ENCODE measurements around the gene TIGD3.

DNA sequence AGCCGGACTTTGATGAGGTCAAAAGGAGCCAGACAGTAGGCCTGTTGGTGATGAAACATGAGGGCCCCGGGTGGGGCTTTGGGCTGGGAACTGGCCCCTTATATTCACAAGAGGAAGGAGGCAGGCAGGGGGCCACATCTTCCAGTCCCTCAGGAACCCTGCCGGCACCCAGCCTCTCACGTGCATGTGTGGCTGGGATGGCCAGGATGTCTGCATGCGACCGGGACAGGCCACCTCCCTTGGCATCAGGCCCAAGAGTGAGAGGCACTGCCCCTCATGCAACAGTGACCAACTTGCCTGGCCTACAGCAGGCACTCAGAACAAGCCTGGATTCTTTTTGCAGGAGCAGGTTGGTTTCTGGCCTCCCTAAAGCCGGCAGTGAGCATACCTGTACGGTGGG is 22.5 kb downstream of the TIGD3 start:
- no peak for TF ChIP-seq CTCF (IDR thresholded peaks at IDR 0.05)
- no peak for TF ChIP-seq POLR2AphosphoS5 (IDR thresholded peaks at IDR 0.05)
- no peak for TF ChIP-seq POLR2A (IDR thresholded peaks at IDR 0.05)
